ENCODE measurements around the gene BANF1.

Gene BANF1, protein sequence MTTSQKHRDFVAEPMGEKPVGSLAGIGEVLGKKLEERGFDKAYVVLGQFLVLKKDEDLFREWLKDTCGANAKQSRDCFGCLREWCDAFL

DNA sequence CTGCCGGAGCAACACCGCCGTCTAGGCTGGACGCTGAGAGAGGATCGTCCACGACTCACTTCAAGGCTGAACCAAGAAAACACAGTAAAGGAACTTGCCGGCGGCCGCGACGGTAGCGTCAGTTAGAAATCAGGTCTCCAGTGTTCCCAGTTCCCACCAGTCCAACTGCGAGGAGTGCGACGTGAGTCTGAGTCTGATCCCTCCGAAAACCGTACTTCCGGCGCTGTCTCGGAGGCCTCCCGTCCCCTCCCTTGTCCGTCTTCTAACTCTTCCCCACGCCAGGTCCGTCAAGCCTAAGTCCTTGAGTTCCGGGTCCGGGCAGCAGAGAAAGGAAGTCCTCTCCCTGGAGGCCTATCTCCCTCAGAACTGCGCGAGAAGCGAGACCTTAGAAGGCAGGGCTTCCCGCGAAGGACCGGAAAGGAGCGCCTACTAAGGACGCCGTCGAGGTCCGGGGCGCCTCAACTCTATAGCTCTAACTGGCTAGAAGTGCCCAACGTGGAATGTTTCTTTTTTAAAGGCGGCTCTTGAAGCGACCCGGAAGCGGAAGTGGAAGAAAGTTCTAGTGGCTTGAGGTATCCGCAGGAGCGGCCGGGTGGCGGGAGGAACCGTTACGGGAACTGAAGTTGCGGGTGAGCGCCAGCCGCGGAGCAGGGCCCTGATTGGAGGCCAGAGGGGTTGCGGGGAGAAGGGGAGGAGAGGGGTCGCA lies at the start of gene BANF1, which contains the start of gene EIF1AD:
TSS of gene BANF1 (plus strand) at position 562 of the 706 bp plus-strand sequence. CDS start 748 bp downstream, outside the sequence.
TSS of gene EIF1AD (minus strand) at position 216 of the 706 bp plus-strand sequence. CDS start 1,768 bp downstream, outside the sequence.
- peak; percentile 85 to 91 for DNase-seq (ENCODE audit: low read depth in 2 of 2)

- no peak for DNase-seq (ENCODE audit: low read depth in 2 of 2)
Measured at GRCh38 chr11:65953471-65953870, 48.8 kb upstream of the BANF1 start.

DNA sequence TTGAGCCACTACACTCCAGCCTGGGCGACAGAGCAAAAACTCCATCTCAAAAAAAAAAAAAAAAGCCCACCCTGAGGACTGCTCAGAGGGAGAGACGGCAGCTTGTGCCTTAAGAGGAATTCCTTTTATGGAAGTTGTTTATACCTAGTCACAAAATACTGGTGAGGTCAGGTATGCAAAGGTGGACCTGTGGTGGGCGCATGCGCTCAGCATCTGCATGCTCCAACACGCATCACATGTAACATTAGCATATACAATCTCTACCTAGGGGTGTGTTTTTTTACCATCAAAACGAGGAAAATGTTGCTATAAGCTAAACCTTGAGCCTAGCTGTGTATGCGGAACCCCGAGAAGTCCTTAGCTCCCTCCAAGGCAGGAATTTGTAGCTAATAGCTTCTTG lies 47.5 kb upstream of the BANF1 start:
- no peak for DNase-seq (ENCODE audit: low read depth in 2 of 2)

DNA sequence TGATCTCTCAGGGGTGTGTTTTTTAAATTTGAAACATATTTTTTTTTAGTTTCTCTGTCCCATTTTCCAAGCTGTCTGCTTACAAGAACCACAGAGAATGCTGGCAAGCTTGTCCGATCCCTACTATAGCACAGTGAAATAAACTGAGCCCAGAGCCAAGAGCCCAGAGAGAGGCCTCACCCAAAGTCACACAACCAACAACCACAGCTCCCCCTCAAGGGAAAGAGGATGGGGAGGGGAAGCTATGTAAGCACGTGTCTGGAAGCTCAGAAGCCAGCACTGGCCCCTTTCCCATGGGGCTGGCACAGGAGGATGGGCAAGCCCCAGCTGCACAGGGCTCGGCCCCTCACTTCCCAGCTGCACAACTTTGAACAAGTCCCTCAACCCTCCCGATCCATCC lies 44.0 kb upstream of the BANF1 start:
- no peak for DNase-seq (ENCODE audit: low read depth in 2 of 2)

GRCh38 chr11:65958774-65959420 lies 43.4 kb upstream of the BANF1 start:
- no peak for DNase-seq (ENCODE audit: low read depth in 2 of 2)

- no peak for DNase-seq (ENCODE audit: low read depth in 2 of 2)
Measured at GRCh38 chr11:65960824-65961266, 41.5 kb upstream of the BANF1 start.

GRCh38 chr11:65961267-65962140 lies 40.8 kb upstream of the BANF1 start, which contains the start of gene SART1:
SART1 (plus strand) TSS chr11:65961734; CDS start chr11:65961781, 47 bp downstream.
- DNase-seq (ENCODE audit: low read depth in 2 of 2), result peak; percentile 94 to 96

DNA sequence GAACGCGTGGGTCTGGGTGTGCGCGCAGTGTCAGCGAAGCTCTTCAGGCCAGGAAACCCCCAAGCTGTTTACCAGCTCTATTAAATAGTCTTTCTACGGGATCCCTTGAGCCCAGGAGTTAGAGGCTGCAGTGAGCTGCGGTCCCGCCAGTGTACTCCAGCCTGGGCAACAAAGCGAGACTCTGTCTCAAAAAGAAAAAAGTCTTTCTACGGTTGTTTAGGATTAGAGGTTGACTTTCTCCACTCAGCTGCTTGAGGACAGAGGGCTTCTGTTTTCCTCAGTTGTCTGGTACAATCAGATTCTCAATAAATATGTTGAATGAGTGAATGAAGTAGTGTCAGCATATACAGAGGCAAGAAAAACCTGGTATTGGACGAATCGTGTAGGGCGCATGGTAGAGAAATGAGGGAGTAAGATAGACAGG lies 40.1 kb upstream of the BANF1 start:
- no peak for DNase-seq (ENCODE audit: low read depth in 2 of 2)

DNA sequence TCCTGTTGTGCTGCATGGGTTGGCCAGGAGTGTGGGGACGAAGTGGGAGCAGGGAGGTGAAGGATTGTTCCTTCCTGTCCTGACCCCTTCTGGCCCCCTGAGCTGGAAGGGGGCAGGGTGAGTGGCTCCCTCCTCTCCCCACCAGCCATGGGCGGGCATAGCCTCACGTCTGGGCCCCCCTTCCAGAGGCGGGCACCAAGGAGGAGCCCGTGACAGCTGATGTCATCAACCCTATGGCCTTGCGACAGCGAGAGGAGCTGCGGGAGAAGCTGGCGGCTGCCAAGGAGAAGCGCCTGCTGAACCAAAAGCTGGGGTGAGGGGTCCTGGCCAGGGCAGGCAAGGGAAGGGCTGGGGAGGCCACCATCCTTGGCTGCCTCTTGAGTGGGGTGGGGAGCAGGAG lies 37.4 kb upstream of the BANF1 start:
- DNase-seq (ENCODE audit: low read depth in 2 of 2), result no peak

- no peak for DNase-seq (ENCODE audit: low read depth in 2 of 2)
Measured at GRCh38 chr11:65965986-65966762, 36.1 kb upstream of the BANF1 start.

DNA sequence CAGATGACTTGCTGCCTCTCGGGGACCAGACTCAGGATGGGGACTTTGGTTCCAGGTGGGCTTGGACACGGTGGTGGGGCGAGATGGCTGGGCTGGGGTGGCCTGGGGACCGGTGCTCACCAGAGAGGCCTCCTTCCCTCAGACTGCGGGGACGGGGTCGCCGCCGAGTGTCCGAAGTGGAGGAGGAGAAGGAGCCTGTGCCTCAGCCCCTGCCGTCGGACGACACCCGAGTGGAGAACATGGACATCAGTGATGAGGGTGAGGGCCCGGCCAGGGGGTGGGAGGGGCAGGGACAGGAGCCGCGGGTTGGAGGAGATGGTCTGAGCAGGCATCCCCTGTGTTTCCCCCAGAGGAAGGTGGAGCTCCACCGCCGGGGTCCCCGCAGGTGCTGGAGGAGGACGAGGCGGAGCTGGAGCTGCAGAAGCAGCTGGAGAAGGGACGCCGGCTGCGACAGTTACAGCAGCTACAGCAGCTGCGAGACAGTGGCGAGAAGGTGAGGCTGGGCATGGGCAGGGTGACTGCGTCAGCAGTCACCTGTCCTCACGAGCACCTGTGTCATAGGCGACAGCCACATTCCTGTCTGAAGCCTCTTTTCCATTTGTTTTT lies 34.9 kb upstream of the BANF1 start:
- DNase-seq (ENCODE audit: low read depth in 2 of 2), result no peak

- DNase-seq (ENCODE audit: low read depth in 2 of 2), result no peak
Measured at GRCh38 chr11:65968600-65969482, 33.5 kb upstream of the BANF1 start.

GRCh38 chr11:65972116-65972515 lies 30.2 kb upstream of the BANF1 start:
- no peak for DNase-seq (ENCODE audit: low read depth in 2 of 2)

DNA sequence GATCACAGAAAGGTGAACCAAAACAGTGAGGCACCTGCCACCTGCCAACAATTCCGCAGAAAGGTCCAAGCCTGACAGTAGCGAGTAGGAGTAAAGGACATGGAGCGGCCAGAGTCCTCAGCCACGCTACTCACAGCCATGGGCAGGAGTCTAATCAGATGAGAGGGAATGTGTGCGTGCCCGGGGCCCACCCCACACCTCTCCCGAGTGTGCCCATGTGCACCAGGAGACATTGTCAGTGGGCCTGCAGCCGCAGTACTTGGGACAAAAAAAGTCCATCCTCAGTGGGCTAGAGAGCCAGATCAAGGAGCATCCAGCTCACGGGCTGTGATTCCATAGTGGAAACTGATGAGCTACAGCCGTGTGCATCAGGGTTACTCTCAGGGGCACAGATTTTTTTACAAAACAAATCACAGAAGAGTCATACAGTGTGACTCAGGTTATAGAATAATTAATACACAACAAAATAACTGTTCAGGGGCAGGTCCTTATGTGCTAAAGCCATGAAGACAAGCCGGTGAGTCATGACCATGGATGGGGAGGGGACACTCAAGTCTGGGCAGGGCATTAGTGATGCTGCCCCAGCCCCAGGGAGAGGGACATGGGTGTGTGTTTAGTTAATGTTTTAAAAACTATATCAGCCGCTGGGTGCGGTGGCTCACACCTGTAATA lies 28.7 kb upstream of the BANF1 start:
- no peak for DNase-seq (ENCODE audit: low read depth in 2 of 2)

DNA sequence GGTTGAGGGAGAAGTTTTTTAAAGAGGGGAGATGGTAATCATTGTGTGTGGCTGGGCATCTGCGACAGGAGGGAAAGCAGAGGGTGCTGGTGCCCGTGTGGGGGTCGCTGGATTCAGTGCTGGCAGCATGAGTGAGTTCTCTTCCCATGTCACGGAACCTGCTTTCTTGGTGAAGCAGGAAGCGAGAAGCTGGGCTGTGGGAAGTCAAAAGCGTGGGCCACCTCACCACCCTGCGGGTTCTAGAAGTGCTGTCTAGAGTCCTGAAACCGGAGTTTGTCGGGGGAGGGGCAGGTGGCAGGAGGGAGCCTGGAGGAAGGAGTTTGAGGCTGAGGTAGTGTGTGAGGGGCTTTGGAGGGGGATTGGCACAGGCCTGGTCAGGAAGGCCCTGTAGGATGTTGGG lies 26.5 kb upstream of the BANF1 start:
- no peak for DNase-seq (ENCODE audit: low read depth in 2 of 2)

- DNase-seq (ENCODE audit: low read depth in 2 of 2), result no peak
Measured at GRCh38 chr11:65976216-65977176, 25.8 kb upstream of the BANF1 start.

GRCh38 chr11:65977621-65978390 lies 24.5 kb upstream of the BANF1 start:
- no peak for DNase-seq (ENCODE audit: low read depth in 2 of 2)

Measured in stimulated activated CD8-positive, alpha-beta memory T cell treated with anti-CD3 and anti-CD28 coated beads, Interleukin-7, amount 100 ng/mL, for 4 hours (primary cell).